Renal cortical epithelial cell (primary cell): Measurements from ENCODE around the gene KRTAP5-6. TPM values are rescaled to one million over a fixed set of nuclear protein-coding genes. Genes with fewer than 3 reads are reported as not detected.

Experiments
- DNase-seq: peaks from one replicate; pipeline ENCODE4 v3.0.0-alpha.2; 2011; ENCODE audit warnings: low read depth
- total RNA-seq: library from RNA; depleted of rRNA; stranded (reverse); fragments of >200 nt; gene quantifications from 2 replicates; pipeline ENCODE4 v1.2.3, GENCODE V29; 2014

Gene KRTAP5-6
- total RNA-seq, 1 donor from 2014 or later, result not detected

DNA sequence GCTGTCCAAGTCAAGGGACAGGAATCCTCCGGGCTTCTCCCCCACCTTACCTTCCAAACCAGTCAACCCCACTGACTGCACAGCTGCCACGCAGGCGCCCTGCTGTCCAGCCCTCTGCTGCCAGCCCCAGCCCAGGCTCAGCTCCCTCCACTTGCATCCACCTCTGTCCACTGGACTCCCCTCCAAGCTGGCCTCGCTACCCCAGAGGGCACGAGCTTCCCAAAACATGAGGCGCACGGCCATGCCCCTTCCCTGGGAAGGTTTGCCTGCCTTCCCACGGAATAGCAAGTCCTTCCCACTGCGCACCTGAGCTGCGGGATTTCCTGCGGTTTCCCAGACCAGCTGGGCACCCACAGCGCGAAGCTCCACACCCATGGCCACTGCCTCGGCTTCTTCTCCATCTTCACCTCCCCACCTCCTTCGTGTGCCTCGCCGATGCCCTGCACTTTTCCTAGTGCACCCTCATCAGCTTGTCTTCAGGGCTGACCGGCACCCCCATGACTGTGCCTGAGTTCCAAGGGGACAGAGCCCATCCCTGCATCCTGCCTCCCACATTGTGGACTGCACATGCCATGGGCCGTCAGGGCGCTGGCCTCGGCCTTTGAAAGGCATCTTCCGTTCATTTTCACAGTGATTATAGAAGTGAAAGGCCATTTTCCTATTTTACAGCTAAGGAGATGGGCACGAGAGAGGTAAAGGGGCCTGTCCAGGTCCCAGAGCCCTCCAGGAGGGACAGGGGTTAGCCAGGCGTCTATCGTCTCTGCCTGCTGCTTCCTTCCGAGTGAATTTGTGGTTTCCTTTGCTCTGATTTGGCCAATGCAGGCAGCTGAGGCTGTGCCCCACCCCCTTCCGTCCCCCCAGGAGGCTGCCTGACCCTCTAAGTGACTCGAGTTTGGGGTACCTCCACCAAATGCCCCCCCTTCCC is 37.0 kb downstream of the KRTAP5-6 start:
- DNase-seq, result no peak

DNA sequence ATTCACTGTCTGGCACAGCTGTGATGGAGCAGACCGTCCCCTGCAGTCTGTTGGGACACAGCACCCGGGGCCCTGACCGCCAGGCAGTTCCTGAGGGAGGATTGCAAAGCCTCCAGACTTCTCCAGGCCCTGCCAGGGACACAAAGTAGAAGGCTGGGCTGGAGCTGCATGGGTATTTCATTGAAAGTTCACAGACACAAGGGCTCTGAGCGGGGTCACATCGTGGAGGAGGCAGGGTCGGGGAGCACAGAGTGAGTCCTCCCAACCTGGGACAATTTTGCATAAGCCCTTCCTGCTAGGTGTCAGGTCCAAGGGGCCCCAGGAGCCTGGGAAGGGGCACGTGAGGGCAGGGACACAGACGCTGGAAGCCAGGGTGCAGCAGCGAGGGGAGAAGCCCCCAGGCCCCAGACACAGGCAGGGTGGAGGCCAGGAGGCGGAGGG is 37.7 kb downstream of the KRTAP5-6 start:
- no peak for DNase-seq

GRCh38 chr11:1735271-1735670 is 38.3 kb downstream of the KRTAP5-6 start:
- no peak for DNase-seq

DNA sequence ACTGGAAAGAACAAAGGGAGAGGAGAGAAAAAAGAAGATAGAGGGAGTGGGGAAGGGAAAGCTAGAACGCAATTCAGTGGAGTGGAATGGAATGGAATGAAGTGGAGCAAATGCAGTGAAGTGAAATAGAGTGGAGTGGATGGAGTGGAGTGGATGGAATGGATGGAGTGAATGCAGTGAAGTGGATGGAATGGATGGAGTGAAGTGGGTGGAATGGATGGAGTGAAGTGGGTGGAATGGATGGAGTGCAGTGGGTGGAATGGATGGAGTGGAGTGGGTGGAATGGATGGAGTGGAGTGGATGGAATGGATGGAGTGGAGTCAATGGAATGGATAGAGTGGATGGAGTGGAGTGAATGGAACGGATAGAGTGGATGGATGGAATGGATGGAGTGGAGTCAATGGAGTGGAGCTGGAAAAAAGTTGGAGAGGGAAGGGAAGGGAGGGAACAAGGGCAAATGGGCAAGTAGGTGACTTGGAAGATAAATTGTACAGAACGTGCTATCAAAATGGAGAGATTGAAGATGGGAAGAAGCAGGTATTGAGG is 39.5 kb downstream of the KRTAP5-6 start:
- DNase-seq, result no peak

DNA sequence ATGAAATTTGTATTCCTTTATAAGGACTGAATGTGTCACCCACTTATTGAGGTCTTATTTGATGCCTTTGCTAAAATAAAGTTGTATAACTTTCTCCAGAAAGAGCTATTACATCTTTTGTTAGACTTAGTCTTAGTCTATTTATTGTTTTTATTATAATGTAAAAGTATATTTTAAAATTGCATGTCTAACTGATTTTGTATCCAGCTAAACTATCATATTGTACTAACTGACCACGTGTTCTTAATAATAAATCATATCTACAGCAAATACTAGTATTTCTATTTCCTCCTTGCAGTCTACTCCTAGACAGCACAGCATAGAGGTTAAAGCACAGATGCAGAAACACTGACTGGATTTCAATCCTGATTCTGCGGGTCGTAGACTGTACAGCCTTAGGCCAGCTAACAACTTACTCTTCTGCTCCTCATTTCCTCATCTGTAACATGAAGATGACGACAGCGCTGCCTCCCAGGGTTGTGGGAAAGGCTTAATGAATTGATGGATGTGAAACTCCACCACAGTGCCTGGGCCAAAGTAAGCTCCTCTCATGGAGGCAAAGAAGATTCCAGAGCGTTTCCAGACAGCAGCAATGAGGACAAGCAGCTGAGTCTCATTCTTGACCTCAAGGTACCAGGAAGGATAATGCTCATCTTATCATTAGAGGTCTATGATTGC is 40.2 kb downstream of the KRTAP5-6 start:
- DNase-seq, result no peak

GRCh38 chr11:1738380-1738779 is 41.4 kb downstream of the KRTAP5-6 start:
- no peak for DNase-seq

GRCh38 chr11:1739576-1739975 is 42.6 kb downstream of the KRTAP5-6 start:
- no peak for DNase-seq

GRCh38 chr11:1740786-1741530 is 44.0 kb downstream of the KRTAP5-6 start:
- no peak for DNase-seq

DNA sequence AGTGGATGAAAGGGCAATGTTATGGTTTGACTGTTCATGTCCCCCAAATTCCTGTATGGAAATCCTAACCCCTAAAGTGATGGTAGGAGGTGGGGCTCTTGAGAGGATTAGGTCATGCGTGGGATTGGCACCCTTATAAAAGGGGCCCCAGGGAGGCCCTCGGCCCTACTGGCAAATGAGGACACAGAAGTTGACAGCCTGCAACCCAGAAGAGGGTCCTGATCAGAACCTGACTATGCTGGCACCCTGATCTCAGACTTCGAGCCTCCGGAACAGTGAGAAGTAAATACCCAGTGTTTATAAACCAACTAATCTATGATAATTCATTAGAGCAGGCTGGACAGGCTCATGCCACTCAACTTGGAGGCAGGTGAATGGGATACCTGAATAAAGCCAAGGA is 44.7 kb downstream of the KRTAP5-6 start:
- no peak for DNase-seq

- no peak for DNase-seq
These were observed 45.4 kb downstream of the KRTAP5-6 start for GRCh38 chr11:1742371-1742770.

DNA sequence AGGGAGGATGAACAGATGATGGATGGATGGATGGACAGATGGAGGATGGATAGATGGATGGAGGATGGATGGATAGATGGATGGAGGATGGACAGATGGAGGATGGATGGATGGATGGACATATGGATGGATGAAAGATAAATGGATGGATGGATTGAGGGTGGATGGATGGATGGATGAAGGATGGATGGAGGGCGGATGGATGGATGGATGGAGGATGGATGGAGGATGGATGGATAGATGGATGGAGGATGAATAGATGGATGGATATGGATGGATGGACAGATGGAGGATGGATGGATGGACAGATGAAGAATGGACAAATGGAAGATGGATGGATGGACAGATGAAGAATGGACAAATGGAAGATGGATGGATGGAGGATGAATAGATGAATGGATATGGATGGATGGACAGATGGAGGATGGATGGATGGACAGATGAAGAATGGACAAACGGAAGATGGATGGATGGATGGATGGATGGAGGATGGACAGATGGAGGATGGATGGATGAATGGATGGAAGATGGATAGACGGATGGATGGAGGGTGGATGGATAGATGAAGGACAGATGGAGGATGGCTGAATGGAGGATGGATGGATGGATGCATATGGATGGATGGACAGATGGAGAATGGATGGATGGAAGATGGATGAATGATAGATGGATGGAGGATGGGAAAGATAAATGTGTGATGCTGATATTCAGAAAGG is 46.0 kb downstream of the KRTAP5-6 start:
- DNase-seq, result no peak

GRCh38 chr11:1743585-1744136 is 46.7 kb downstream of the KRTAP5-6 start:
- DNase-seq, result no peak

- no peak for DNase-seq
These were observed 47.3 kb downstream of the KRTAP5-6 start for GRCh38 chr11:1744137-1744886.

- DNase-seq, result no peak
These were observed 48.1 kb downstream of the KRTAP5-6 start for GRCh38 chr11:1744891-1745700.

GRCh38 chr11:1745701-1746320 is 48.8 kb downstream of the KRTAP5-6 start:
- no peak for DNase-seq

- no peak for DNase-seq
These were observed 49.5 kb downstream of the KRTAP5-6 start for GRCh38 chr11:1746511-1746931.

DNA sequence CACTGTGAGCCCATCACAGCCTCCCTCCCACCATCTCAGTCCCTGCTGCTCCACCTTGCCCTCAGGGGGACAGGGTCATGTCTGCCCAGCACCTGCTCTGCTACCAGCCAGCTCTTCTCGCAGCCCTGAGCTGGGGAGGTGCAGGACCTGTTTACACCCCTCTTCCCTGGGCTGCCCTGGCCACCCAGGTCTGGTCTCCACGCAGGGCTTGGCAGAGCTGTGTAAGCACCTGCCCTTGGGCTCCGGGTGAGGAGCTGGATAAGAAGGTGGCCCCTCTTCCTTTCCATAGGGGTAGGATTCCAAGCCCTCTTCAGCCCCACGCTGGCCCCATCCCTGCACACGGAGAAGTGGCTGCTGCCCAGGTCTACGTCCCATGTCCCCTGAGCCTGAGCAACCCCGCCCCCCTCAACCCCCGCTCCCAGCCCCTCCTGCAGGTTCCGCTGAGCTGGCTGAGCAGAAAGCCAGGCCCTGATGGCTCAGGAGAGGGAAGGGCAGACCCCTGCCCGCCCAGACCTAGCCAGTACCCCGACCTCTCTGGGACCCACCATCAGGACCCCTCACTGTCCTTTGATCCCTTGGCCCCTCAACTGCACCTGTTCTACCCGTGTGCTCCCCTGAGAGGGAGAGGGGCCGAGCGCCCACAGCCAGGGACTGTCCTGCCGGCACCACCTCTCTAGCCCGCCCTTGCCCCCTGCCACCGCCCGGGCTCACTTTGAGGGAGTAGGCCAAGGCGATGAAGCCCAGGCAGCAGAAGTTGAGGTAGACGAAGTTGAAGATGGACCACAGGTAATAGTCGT is 50.2 kb downstream of the KRTAP5-6 start:
- DNase-seq, result no peak
